ENCODE data around the gene RAB29. TPM values are rescaled to one million over a fixed set of nuclear protein-coding genes. Genes with fewer than 3 reads are reported as not detected.

RAB29 gene
- total RNA-seq, 4 donors from 2014 or later = 1.1 to 13.9 (median 10.2) TPM

DNA sequence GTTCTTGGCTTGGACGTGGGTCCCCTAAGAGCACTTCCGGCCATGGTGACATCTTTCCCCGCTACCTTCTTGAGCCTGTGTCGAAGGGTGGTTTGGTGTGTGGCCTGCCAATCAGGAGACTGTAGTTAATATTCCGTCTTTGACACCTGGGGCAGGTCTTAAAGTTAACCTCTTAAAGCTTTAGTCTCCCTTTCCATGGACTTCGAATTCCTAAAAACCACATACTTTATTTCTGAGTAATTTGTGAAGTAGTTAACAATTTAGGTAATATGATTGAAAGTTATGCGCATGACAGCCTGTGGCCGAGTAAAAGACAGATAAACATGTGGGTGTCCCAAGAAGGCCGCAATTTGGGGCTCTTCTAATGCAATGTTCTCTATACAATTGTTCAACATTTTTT, 10.2 kb upstream of the RAB29 start:
- TF ChIP-seq POLR2AphosphoS5 (IDR thresholded peaks at IDR 0.05) (no peak), EP300 (IDR thresholded peaks at IDR 0.05; ENCODE audit: low read depth) (no peak), POLR2A (IDR thresholded peaks at IDR 0.05) (no peak)
- TF ChIP-seq, protein P1, sequence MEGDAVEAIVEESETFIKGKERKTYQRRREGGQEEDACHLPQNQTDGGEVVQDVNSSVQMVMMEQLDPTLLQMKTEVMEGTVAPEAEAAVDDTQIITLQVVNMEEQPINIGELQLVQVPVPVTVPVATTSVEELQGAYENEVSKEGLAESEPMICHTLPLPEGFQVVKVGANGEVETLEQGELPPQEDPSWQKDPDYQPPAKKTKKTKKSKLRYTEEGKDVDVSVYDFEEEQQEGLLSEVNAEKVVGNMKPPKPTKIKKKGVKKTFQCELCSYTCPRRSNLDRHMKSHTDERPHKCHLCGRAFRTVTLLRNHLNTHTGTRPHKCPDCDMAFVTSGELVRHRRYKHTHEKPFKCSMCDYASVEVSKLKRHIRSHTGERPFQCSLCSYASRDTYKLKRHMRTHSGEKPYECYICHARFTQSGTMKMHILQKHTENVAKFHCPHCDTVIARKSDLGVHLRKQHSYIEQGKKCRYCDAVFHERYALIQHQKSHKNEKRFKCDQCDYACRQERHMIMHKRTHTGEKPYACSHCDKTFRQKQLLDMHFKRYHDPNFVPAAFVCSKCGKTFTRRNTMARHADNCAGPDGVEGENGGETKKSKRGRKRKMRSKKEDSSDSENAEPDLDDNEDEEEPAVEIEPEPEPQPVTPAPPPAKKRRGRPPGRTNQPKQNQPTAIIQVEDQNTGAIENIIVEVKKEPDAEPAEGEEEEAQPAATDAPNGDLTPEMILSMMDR (IDR thresholded peaks at IDR 0.05) = no peak
- no peak for DNase-seq
- in situ Hi-C loops (cut with MboI; ENCODE audit: low pct_ligation_motif_present in 1 of 4, low pct_unique_long_range_greater_than_20kb in 1 of 4, low sequenced_read_pairs in 3 of 4) = loop anchor here (25.0 kb wide), 3 partner anchors 127 to 327 kb away; partner anchors contain the start of gene AVPR1B (in 4 of the 4)
- intact Hi-C loops (cut with DNase I; ENCODE audit: low total_unique reads) = no loop called here
- 86 to 92% methylated on average over 5 to 9 of the region's 9 CpGs for WGBS, 2 donors (ENCODE audit: low coverage in 1 of 2)
- H3K9me3 ChIP-seq = no peaks in the 10 kb centered on the region
- no peak overlapping the region for H3K4me3 ChIP-seq
- H3K27ac ChIP-seq = no peak overlapping the region
- H3K4me1 ChIP-seq = no peaks in the 10 kb centered on the region
- no peaks in the 10 kb centered on the region for H3K36me3 ChIP-seq
- no peaks in the 10 kb centered on the region for H3K27me3 ChIP-seq

DNA sequence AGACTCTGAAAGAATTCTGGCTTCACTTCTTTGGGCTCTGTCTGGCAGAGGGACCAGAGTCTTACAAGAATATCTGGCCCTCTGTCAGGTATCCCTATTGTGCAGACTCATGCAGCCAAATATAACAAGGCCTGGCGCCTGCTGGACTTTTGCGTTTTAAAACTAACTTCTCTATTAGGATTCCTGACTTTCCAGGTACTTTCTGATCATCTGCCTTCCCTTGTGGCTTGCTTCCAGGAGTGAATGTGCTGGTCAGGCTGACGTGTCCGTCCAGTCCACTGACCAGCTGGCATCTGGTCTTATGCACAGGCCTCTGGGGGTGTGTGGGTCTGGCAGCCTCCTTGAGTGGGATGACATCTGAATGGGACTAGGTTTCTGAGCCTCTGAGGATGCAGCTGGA, 8.6 kb upstream of the RAB29 start:
- in situ Hi-C loops (cut with MboI; ENCODE audit: low pct_ligation_motif_present in 1 of 4, low pct_unique_long_range_greater_than_20kb in 1 of 4, low sequenced_read_pairs in 3 of 4) (loop anchor here (25.0 kb wide), 3 partner anchors 128 to 328 kb away; partner anchors contain the start of gene AVPR1B (in 4 of the 4)), intact Hi-C loops (cut with DNase I; ENCODE audit: low total_unique reads) (no loop called here)
- 77% methylated on average over 4 of the region's 4 CpGs; no CpG with 5 or more reads in 1 of the 2 donors for WGBS, 2 donors (ENCODE audit: low coverage in 1 of 2)
- Histone ChIP-seq H3K4me1 (no peaks in the 10 kb centered on the region), H3K27ac (no peak overlapping the region), H3K36me3 (no peaks in the 10 kb centered on the region), H3K9me3 (no peaks in the 10 kb centered on the region), H3K4me3 (no peak overlapping the region), H3K27me3 (no peaks in the 10 kb centered on the region)
- TF ChIP-seq POLR2AphosphoS5 (IDR thresholded peaks at IDR 0.05) (no peak), POLR2A (IDR thresholded peaks at IDR 0.05) (no peak), EP300 (IDR thresholded peaks at IDR 0.05; ENCODE audit: low read depth) (no peak)
- TF ChIP-seq, protein P1 (IDR thresholded peaks at IDR 0.05) = no peak
- DNase-seq = no peak

DNA sequence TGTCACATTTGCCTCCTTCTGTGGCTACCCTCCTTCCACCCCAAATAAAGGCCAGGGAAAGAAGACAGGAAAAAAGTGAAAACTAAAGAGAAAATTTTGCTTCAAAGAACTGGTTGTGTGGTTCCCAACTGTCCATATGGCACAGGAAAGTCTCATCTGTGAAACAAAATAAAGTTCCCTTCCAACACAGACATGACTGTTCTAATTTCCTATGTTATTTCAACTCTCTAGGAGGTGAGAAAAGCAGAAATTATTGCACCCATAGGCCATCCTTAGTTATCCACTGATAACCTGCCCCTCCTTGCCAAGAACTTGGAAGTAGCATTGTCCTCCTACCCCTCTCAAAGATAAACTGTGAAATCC, 8.1 kb upstream of the RAB29 start:
- H3K27ac ChIP-seq = no peak overlapping the region

DNA sequence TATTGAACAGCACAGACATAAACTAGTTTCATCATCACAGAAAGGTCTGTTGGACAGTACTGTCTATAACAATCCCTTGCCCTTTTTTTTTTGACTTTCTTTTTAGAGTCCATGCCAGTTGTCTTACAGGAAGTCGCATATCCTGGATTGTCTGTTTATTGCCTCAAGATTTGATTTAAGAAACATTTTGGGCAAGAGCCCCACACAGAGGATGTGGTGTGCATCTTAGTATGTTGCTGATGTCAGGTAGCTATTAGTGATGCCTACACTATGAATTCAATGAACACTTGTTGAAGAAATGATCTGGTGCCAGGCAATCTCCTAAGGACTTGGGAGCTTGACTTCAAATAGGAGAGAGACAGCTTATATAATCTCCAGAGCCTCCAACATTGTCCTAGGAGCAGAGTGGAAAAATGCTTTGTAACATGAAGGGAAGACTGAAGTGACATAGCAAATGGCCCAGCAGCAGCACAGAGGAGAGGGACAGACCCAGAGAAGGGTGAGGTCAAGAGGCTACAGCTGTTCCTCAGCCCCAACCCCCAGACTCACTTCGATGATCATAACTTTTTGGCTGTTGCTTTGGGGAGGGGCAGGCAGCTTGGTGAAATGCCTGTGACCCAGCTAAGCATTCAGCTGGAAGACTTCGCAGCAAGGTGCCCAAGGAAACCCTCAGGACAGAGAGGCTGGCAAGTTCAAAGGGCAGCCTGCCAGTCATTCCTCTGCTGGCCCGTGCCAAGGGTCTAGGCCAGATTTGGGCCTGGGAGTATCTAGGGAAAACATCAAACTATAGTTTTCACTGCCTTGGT, 7.5 kb upstream of the RAB29 start:
- H3K36me3 ChIP-seq = no peaks in the 10 kb centered on the region
- TF ChIP-seq POLR2A (IDR thresholded peaks at IDR 0.05) = no peak
- TF ChIP-seq EP300 (IDR thresholded peaks at IDR 0.05; ENCODE audit: low read depth) = no peak
- no peak for TF ChIP-seq POLR2AphosphoS5 (IDR thresholded peaks at IDR 0.05)
- TF ChIP-seq, protein P1 (IDR thresholded peaks at IDR 0.05) = no peak
- DNase-seq = no peak
- intact Hi-C loops (cut with DNase I; ENCODE audit: low total_unique reads) = no loop called here
- no peak overlapping the region for H3K27ac ChIP-seq
- no peak overlapping the region for H3K4me3 ChIP-seq
- 47 to 76% methylated on average over 2 to 4 of the region's 4 CpGs for WGBS, 2 donors (ENCODE audit: low coverage in 1 of 2)
- in situ Hi-C loops (cut with MboI; ENCODE audit: low pct_ligation_motif_present in 1 of 4, low pct_unique_long_range_greater_than_20kb in 1 of 4, low sequenced_read_pairs in 3 of 4) = loop anchor here (25.0 kb wide), 3 partner anchors 129 to 329 kb away; partner anchors contain the start of gene AVPR1B (in 4 of the 4)
- H3K4me1 ChIP-seq = no peaks in the 10 kb centered on the region
- no peaks in the 10 kb centered on the region for H3K27me3 ChIP-seq
- H3K9me3 ChIP-seq = no peaks in the 10 kb centered on the region

More for the DNA sequence above, 8.1 kb upstream of the RAB29 start:
- intact Hi-C loops (cut with DNase I; ENCODE audit: low total_unique reads) = no loop called here
- no peaks in the 10 kb centered on the region for H3K27me3 ChIP-seq
- no peak overlapping the region for H3K4me3 ChIP-seq
- H3K9me3 ChIP-seq = no peaks in the 10 kb centered on the region
- TF ChIP-seq EP300 (IDR thresholded peaks at IDR 0.05; ENCODE audit: low read depth) (no peak), POLR2A (IDR thresholded peaks at IDR 0.05) (no peak), POLR2AphosphoS5 (IDR thresholded peaks at IDR 0.05) (no peak)
- TF ChIP-seq, protein P1 (IDR thresholded peaks at IDR 0.05) = no peak
- H3K4me1 ChIP-seq = no peaks in the 10 kb centered on the region
- in situ Hi-C loops (cut with MboI; ENCODE audit: low pct_ligation_motif_present in 1 of 4, low pct_unique_long_range_greater_than_20kb in 1 of 4, low sequenced_read_pairs in 3 of 4) = loop anchor here (25.0 kb wide), 3 partner anchors 129 to 329 kb away; partner anchors contain the start of gene AVPR1B (in 4 of the 4)
- H3K36me3 ChIP-seq = no peaks in the 10 kb centered on the region
- no peak for DNase-seq
